DND-41 (cell line): ENCODE results near the gene CTNNA3.

Experiments
- CTCF ChIP-seq: IDR thresholded peaks from 2 replicates; pipeline ENCODE4 v1.5.1; 2012; ENCODE audit warnings: borderline replicate concordance, low read length, moderate library complexity, mild to moderate bottlenecking; ENCODE audit not compliant: poor library complexity, severe bottlenecking; ENCODE audit errors: extremely low read depth
- EZH2 ChIP-seq: IDR thresholded peaks from 3 replicates; pipeline ENCODE4 v1.6.1; 2012; ENCODE audit warnings: borderline replicate concordance, low read depth, mild to moderate bottlenecking, moderate library complexity, low read length, inconsistent platforms; ENCODE audit not compliant: severe bottlenecking

DNA sequence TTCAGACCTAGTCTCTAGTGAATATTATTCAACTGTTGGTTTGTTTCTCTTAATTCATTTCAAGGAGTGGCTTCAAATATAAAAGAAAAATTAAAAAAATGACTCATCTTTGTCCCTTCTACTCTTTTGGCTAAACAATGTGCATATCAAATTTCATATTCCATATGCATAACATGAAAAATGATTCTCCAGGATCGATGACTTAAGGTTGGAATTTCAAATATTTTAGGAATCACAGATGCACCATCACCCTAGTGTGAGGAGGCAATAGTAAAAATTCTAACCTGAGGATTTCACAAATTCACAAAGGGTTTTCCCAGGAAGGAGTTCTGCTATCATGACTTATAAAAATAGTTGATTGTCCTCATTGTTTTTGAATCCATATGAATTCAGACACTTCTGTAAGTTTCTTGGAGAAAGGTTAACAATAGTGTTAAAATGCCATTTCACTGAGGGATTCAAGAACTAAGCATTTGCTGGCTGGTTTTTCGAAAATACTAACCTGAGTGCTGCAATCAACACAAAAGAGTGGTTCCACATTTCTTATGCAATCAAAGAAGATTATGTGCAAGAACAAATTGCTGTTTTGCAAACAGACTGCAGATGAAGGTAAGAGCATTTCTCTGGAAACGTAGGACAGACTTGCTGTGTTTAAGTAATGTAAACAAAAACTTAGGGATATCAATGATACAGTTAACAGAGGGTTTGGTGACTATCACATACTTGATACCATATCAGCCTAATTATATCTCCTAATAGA lies 1317.7 kb downstream of the CTNNA3 start:
- TF ChIP-seq EZH2 (no peak), CTCF (no peak)
